ENCODE measurements around the gene GALNT14. TPM values are rescaled to one million over a fixed set of nuclear protein-coding genes. Genes with fewer than 3 reads are reported as not detected.

Gene GALNT14
- total RNA-seq, 1 experiment from 2014 or later, result 32.3 TPM

DNA sequence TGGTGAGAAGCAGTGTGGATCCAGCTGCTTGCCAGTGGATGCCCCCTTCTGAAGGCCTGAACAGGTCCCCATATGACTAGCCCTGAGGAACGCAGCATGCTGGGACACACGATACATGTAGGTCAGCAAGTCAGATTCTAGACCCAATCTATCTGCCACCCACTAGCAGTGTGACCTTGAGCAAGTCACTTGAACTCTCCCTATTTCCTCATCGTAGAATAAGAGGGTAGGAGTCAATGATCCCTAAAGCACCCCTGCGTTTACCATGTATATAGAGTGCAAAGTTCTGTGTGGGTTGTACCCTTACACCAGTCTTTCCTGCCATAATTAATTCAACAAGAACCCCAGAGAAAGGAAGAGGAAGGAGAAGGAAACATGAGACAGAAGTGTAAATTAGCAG lies 123.7 kb downstream of the GALNT14 start:
- no peak for DNase-seq (ENCODE audit: low read depth)

DNA sequence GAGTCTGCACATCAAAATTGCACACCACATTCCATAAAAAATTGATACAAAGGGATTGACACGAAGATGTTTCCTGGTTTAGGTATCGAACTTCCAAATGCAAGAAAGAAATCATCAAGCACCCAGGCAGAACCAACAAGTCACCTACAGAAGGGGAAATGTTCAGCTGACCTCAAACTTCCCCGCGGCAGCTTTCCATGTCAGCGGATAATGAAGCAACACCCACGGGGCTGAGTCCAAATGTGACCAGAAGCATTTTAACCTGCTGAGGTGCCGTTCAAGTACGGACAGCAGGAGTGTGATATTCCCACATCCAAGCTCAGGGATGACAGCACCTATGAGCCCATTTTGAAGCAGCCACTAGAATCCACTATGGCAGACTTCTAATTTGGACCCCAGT lies 124.9 kb downstream of the GALNT14 start:
- DNase-seq (ENCODE audit: low read depth), result no peak

DNA sequence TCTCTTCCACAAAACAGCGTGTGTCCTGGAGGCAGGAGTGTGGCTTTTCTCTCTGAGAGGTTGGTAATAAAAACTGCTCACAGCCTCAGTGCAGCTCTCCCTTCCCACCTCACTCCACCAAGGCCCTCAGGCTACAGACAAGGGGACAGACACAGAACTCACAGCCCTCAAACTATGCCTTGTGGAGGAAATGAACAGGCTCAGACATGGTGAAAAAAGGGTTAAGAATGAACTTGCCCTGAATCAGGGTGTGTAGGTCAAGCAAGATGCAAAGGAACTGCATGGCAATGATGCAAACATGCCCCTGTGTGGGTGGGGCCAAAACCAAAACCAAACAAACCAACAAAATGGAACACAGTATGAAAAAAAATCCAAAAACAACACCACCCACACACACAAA lies 125.8 kb downstream of the GALNT14 start:
- no peak for DNase-seq (ENCODE audit: low read depth)

DNA sequence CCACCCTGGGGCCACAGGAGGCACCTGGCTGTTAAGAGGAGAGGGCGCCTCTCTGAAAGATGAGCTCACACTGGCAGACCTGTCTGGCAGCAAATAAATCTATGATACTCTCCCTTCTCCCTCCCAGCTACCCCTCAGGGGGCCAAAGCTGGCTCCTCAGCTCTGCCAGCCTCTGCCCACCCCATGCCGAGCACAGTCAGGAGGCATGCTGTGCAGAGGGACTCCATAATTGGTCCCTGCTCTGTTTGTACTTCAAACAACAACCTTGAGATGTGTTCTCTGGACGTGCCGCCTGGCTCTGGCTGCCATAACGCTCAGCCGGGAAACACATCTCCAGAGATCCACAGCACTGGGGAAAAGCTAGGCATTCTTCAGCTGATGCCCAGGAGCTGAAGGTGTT lies 126.7 kb downstream of the GALNT14 start:
- DNase-seq (ENCODE audit: low read depth), result no peak

DNA sequence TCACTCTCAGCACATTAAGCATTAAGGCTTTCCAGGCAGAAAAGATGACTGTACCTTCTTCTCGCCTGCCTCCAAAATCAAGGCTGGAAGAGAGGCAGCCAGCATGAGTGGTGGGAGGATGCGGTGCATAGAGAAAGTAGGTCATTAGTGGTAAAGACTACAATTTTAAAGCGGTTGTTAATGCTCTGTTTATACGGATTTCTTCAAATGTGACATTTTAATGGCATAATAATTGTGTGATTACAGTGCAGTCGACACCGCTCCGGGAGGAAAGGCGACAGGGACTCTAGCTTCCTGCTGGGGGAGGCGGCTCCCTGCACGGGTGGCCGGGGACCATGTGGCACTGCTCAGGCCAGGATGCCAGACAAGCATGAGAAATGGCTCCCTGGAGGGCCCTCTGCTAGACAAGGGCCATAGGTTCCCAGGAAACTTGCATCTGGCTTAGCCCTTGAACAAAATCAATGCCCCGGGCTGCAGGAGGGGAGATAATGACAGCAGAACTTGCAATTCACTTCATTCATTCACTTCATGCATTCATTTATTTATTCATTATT lies 129.6 kb downstream of the GALNT14 start:
- DNase-seq (ENCODE audit: low read depth), result no peak

DNA sequence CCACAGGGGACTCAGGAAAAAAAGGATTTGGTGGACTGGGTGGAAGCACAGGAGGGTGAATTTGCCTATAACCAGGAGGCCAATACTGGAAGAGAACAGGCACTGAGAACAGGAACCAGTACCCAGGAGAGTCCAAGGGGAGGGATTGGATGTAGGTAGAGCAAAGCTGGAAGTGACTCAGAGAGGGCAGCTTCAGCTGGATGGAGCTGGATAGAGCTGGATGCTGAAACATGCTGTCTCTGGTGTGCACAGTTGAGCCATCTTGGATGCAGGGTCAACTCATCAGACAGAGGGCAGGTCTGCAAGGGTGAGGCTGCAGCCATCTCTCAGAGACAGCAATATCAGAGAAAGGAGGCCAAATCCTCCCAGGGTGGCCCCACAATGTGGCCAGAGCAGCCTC lies 134.0 kb downstream of the GALNT14 start:
- peak; percentile 45 for DNase-seq (ENCODE audit: low read depth)

DNA sequence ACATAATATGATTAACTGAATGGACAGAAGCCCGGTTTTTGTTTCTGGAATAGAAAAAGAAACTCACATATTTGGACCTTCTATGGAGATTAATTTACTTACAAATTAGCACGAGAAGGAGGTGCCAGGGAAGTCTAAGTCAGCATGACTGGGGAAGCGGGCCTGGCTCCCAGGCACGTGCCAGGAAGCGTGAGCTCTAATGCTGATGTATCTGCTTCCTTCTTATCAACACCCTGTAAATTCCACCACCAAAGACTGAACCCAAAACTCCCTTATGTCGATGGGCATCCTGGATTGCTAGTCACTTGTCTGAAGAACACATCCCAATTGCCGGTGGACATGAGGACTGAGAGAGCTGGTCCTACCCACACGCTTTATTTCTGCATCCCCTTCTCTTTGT lies 134.5 kb downstream of the GALNT14 start:
- DNase-seq (ENCODE audit: low read depth), result peak; percentile 39

DNA sequence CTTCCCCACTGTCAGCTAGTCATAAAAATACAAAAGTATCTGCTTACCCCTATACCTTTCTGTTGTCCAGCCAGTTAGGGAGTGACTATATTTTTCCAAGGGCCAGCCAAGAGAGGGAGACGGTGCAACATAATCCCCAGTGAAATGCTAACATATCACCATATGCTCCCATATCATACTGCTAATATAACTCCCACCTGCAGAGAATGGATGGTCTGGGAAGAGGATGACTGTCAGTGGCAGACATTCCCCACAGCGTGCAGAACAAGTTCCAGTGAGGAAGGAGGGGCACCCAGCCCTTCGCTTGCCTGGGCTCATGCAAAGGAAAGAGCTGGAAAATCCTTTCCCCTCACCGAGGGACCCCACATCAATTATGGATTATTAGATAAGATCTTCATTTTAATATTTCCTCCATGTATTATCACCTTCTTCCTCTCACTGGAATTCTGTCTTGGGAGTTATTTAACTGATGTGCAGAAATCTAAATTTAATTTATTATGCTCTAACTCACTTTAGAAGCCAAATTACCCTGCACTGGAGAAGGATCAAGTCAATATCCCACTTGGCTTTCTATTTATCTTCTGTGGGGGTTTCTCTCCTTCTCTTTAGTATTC lies 135.6 kb downstream of the GALNT14 start:
- no peak for DNase-seq (ENCODE audit: low read depth)

DNA sequence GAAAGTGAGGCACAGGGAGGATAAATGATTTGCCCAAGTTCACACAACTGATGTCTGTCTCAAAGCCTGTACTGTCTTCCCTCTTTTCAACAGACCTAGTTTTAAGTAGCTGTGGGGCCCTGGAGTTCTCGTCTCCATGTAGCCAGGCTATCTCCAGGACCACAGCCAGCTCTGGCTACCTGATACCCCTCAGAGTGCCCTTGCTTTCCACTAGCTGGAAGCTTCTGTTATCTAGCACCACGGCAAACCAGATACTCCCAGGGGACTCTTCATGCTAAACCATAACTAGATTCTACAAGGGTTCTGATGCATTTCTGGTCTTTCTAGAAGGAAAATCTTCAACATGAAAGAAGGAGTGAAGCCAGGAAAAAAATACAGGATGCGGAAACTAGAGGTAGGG lies 137.3 kb downstream of the GALNT14 start:
- no peak for DNase-seq (ENCODE audit: low read depth)

DNA sequence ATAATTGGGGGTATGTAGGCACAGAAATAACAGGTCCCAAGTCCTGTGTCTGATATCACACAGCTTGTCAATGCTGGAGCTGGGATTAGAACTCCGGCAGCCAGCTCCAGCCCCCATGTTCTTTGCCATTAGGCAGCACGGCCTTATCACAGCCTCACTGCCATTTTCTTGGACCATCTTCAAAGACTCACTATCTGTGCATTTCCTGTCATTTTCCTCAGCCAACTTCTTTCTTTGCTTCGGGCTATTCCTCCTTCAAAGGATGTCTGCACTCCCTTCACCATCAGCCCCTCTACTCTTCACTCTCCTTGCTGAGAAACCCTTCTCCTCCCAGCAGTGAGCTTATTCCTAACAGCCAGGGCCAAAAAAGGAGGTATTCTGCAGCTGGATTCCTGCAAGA lies 139.6 kb downstream of the GALNT14 start:
- DNase-seq (ENCODE audit: low read depth), result no peak

DNA sequence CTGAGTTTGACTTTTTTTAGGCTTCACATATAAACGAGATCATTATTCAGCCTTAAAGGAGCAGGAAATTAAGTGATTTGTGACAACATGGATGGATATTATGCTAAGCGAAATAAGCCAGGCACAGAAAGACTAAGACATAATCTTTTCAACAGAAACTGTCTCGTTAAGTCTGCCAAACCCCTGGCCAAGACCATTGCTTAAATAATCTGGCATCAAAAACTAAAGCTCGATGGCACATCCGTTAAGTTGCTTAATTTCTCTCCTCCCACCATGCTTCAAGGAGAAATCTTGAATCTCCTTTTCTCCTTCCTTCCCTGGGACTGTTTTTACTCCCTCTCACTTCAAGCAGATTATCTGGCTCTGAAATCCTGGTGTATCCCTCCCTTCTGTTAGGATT lies 140.3 kb downstream of the GALNT14 start:
- DNase-seq (ENCODE audit: low read depth), result no peak

DNA sequence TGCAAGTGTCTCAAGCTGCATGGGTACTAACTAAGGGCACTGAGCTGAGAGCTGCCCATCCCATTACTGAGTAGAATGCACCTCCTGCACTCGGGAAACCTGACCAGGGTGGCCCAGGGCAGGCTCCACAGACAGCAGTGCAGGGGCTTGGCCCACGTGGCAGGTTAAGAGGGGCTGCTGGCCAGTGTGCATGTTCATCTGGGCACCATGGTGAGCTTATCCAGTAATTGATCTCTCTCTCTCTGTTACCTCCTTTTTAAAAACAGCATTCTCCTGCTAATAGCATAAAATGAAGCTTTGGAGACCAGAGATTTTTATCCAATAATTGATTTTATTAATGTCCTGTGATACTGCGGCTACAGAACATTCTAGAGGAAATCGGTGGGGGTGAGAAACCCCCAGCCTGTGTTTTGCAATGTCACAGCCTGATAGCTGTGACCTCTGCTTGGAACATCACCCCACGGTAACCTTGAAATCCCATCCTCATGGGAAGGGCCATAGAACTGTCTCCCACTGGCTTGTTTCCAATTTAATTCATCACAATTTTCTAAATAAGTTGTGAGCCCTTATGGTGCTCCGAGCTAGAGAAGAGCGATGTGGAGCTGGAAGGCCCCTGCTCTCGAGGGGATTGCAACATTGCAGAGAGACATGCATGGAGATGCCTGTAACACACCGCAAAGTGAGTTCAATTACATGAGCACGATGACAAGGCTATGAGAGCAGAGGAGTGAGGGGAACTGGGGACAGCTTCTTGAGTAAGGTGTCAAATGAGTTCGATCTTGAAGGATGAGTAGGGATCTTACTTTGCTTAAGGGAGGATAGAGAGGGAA lies 143.8 kb downstream of the GALNT14 start:
- no peak for DNase-seq (ENCODE audit: low read depth)

DNA sequence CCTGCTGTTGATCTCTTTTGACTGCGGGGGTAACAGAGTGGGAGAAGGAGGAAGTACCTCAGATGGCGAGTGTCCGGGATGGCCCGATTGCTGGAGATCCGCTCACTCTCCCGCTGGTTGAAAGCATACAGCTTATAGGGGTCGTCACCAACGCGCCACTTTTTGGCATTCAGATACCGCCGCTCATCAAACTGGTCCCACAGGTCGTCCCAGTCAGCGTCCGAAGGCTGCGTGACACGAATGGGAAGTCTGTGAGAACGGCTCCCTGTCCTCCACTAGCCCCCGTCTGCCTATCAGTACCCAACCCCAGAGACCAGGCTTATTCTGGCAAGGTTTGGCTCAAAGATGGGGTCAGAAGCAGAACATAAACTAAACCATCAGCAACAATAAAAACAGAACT lies 145.5 kb downstream of the GALNT14 start:
- DNase-seq (ENCODE audit: low read depth), result no peak

DNA sequence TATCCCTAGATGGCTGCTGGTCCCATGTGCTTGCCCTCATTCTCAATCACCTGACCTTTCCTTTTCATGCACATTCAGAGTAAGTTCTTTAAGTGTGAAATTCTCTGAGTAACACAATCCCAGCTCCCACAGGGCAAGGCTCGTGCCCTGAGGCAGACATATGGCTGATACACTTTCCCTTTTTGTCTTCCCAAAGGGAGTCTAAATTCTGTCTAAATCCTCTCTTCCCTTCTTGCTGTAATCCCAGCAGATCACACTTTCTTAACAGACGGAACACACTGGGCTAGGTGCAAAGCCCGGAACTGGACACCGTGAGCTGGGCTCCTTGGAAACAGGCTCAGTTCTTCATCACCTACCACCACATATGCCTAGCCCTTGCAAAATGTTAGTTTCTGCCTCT lies 147.6 kb downstream of the GALNT14 start:
- DNase-seq (ENCODE audit: low read depth), result no peak

DNA sequence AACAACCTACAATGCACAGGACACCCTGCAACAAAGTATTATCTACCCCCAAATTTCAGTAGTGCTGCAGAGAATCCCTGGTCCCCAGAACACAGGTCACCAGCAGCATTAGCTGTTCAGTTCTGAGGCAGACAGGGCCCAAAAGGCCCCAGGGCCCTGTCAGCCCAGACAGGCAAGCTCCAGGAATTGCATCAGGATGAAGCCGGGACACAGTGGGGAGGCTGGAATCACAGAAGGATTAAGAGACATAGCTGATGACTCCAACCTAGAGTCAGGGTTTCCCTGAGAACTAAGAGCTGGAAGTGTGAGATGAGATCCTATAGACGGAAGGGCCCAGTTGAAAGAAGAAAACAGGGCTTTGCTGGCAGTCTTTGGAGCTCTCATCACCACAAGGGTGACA lies 148.1 kb downstream of the GALNT14 start:
- no peak for DNase-seq (ENCODE audit: low read depth)

DNA sequence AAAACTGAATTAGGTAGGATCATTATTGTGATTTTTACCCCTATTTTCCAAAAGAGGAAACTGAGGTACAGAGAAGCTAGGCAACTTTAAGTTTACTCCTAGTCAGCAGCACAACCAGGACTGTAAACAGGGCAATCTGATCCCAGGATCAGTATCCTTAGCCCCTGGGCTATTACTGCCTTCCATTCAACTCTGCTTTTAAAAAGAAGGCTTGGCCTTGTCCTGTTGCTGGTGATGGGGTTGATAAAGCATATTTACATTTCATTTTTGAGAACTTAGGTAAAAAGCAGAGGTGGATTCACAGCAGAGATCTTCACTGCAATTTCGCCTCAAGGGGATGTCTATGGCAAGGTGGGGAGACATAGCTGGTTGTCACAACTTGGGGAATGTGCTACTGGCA lies 148.5 kb downstream of the GALNT14 start:
- no peak for DNase-seq (ENCODE audit: low read depth)

DNA sequence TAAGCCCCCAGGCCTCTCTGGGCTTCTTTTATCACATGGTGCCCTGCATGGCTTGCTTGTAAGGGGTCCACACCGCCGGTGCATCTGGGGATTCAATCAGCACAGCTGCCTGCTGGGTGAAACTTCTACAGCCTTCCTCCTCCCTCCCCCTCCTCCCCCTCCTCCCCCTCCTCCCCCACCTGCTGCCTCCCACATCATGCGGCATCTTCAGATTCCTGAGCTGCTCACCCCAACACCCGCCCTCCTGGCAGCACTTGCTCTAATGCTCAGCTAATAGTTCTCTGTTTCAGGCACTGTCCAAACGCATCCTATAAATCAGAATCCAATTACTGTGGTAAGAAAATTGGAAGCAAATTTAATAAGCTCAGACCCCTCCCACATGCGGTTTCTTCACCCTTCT lies 150.7 kb downstream of the GALNT14 start:
- no peak for DNase-seq (ENCODE audit: low read depth)

DNA sequence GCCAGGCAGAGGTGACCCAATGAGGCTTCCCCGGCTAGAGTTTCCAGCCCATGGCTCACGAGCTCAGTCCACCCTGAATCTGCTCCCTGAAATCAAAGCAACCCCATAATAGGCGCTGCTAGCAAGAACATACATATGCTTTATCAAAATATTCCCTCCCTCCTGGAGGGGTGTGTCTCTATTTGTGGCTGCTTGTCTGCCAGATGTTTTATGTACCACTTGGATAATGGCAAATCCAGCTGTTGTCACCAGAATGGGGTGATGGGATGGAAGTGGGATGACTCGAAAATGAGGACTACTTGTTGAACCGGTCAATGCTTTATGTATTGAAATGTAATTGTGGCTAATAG lies 152.0 kb downstream of the GALNT14 start:
- DNase-seq (ENCODE audit: low read depth), result no peak

DNA sequence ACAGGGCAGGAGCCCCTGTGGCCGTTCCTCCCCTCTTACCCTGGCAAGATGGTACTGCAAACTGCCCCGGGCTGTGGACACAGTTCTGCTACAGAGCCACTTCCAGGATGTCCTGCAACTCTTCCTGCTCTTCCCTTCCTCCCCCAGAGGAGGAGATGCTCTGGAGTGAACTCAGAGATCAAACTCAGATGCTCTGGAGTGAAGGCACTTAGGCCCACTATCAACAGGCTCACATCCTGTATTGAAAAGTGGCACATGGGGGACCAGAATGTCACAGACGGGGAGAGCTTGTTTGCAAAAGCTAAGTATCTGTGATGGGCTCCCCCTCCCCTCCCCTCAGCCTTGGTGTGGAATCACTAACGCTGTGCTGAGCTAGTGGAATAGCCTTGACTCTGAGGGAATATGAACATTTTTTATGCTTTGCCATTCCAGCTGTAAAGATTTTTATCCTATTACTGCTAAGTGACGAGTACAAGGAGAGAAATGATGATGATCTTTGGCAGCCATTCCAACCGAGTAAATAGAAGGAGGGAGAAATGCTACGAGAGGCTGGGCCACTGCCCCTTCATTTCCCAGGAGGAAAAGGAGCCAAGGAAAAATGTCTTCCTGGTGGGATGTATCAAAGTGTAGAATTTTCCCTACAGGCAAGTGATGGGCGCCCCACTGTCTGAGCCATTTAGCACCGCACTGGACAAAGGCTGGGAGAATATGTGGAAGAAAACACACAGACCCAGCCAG lies 152.6 kb downstream of the GALNT14 start:
- DNase-seq (ENCODE audit: low read depth), result no peak

DNA sequence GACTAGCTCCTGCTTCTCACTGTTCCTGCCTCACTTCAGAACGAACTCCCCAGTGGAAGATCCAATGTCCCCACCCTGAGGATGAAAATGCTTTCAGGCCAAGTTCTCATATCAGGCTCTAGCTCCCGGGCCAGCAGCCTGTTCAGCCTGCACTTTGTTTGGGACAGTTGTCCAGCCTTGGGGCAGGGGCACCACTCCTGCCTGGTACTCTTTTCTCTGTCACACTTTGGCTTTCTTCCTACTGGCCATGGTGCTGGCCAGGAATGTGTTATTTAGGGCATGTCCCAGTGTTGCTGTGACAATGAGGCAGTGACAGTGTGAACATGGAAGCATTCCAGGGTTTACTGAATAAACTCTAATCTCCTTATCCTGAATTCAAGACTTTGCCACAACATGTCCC lies 154.1 kb downstream of the GALNT14 start:
- DNase-seq (ENCODE audit: low read depth), result no peak

DNA sequence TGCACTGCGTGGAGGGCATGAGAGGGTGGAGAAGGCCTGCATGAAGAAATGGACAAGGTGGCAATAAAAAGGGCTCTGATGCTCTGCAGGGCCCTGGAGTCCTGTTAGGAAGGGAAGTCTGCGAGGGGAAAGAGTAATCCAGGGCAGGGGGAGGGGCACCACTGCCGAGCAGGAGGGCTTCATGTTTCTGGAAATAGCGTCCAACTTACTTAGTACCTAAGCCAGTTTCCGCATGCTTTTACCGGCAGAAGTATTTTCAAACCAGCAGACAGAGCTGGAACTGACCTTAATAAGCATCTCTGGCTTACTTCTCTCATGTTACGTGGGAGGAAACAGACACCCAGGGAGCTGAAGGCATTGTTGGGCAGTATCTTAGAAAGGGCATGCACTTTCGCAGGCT lies 156.7 kb downstream of the GALNT14 start:
- DNase-seq (ENCODE audit: low read depth), result no peak

DNA sequence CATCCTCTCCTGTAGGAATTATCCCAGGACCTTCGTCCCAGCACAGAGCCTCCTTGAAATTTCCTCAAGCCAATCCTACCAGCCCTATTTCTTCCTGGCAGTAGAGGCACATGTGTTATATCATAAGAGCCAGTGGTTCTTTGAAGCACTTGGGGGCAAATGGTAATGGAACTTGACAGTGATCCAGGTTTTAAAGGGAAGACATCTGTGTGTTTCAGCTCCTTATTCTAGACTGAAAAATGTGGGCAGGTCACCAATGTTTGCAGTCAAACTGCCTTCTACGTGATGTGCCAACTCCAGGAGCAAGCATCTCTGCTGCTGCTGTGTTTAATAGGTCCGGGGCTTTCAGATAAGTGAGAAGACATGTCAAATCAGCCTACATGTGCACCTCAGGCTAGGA lies 157.1 kb downstream of the GALNT14 start:
- DNase-seq (ENCODE audit: low read depth), result no peak

DNA sequence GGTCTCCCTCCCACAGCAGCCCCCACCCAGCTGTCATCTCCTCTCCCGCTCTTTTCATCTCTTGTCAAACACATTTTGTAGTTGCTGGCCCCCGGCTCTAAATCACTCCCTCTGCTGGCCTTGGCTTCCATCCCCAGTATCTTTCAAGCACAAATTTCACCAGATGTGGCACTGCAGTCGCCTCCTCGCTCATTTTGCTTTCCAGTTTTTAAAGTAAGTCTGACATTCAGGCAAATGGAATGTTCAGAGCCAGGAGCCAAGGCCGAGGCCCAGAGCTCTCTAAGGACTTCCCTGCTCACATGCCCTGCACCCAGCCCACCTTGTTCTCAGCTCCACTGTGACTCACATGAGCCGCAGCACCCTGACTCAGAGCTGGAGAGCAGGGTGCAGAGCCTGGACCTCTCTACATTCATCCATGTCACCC lies 158.4 kb downstream of the GALNT14 start:
- DNase-seq (ENCODE audit: low read depth), result peak; percentile 88

Measured in Daoy (cell line).